GM19240 (cell line): ENCODE data around the gene ASGR2.
"Not testable (repeated sequence)": the region's sequence is repeated elsewhere in the genome, so short reads cannot be mapped to it uniquely, and the experiment has no call there.

Experiments used
- DNase-seq: peaks from one replicate; pipeline ENCODE4 v3.0.0; 2011; ENCODE audit warnings: low spot score; ENCODE audit not compliant: insufficient read length

The ASGR2 gene

GRCh38 chr17:7100641-7101379 is 13.8 kb downstream of the ASGR2 start:
- not testable (repeated sequence) for DNase-seq

- DNase-seq: no peak
Observed at GRCh38 chr17:7098802-7099459, 15.7 kb downstream of the ASGR2 start.

GRCh38 chr17:7097940-7098339 is 16.7 kb downstream of the ASGR2 start:
- no peak for DNase-seq

- DNase-seq: no peak
Observed at GRCh38 chr17:7095625-7096024, 19.0 kb downstream of the ASGR2 start.

GRCh38 chr17:7094652-7095019 is 20.0 kb downstream of the ASGR2 start:
- DNase-seq: no peak

GRCh38 chr17:7091311-7092005 is 23.2 kb downstream of the ASGR2 start:
- DNase-seq: not testable (repeated sequence)

GRCh38 chr17:7089570-7089969 is 25.1 kb downstream of the ASGR2 start:
- not testable (repeated sequence) for DNase-seq

- not testable (repeated sequence) for DNase-seq
Observed at GRCh38 chr17:7088442-7088841, 26.2 kb downstream of the ASGR2 start.

- DNase-seq: no peak
Observed at GRCh38 chr17:7084088-7084487, 30.5 kb downstream of the ASGR2 start.

GRCh38 chr17:7083592-7083991 is 31.0 kb downstream of the ASGR2 start:
- no peak for DNase-seq

GRCh38 chr17:7081341-7082062 is 33.1 kb downstream of the ASGR2 start:
- DNase-seq: no peak

GRCh38 chr17:7080456-7081041 is 34.1 kb downstream of the ASGR2 start:
- DNase-seq: no peak

GRCh38 chr17:7079581-7080455 is 34.8 kb downstream of the ASGR2 start, which contains the start of gene CLEC10A:
TSS of gene CLEC10A (minus strand) at chr17:7080251. CDS start at chr17:7078812, 1,439 bp downstream.
- no peak for DNase-seq

GRCh38 chr17:7078711-7079110 is 35.9 kb downstream of the ASGR2 start:
- DNase-seq: no peak

- DNase-seq: no peak
Observed at GRCh38 chr17:7077911-7078546, 36.6 kb downstream of the ASGR2 start.

GRCh38 chr17:7074931-7075330 is 39.7 kb downstream of the ASGR2 start:
- DNase-seq: no peak

- no peak for DNase-seq
Observed at GRCh38 chr17:7072406-7072805, 42.2 kb downstream of the ASGR2 start.

- DNase-seq: no peak
Observed at GRCh38 chr17:7070712-7071111, 43.9 kb downstream of the ASGR2 start.

- DNase-seq: no peak
Observed at GRCh38 chr17:7068268-7068667, 46.4 kb downstream of the ASGR2 start.

- DNase-seq: no peak
Observed at GRCh38 chr17:7067198-7067597, 47.4 kb downstream of the ASGR2 start.
